ENCODE data around the gene CEBPE.
"Not testable (repeated sequence)": the region's sequence is repeated elsewhere in the genome, so short reads cannot be mapped to it uniquely, and the experiment has no call there.

Gene CEBPE

GRCh38 chr14:23107620-23108019 lies 11.4 kb downstream of the CEBPE start:
- H3K4me1 ChIP-seq (ENCODE audit: insufficient read depth, low read length), result peaks cover 13% of the 10 kb centered on the region; the same call in 1 of the 2 replicates
- not testable (repeated sequence) for H3K9ac ChIP-seq (ENCODE audit: low read depth, low read length); H3K9me3 ChIP-seq (ENCODE audit: insufficient read depth, low read depth, low read length); H3K4me3 ChIP-seq (ENCODE audit: low read length); H3K27ac ChIP-seq (ENCODE audit: low read length); H3K36me3 ChIP-seq (ENCODE audit: insufficient read depth, low read depth, low read length)
- peaks cover 19% of the 10 kb centered on the region for H3K27me3 ChIP-seq (ENCODE audit: insufficient read depth, low read length)

GRCh38 chr14:23106747-23107045 lies 12.4 kb downstream of the CEBPE start:
- no peak overlapping the region for H3K9ac ChIP-seq (ENCODE audit: low read depth, low read length)
- no peaks in the 10 kb centered on the region for H3K36me3 ChIP-seq (ENCODE audit: insufficient read depth, low read depth, low read length)
- H3K4me3 ChIP-seq (ENCODE audit: low read length), result no peak overlapping the region
- peaks cover 13% of the 10 kb centered on the region; the same call in 1 of the 2 replicates for H3K4me1 ChIP-seq (ENCODE audit: insufficient read depth, low read length)
- H3K9me3 ChIP-seq (ENCODE audit: insufficient read depth, low read depth, low read length), result 0 out of 2 replicates have a peak, but pooled peaks cover 5% of the 10 kb centered on the region
- H3K27me3 ChIP-seq (ENCODE audit: insufficient read depth, low read length), result peaks cover 11% of the 10 kb centered on the region
- no peak overlapping the region for H3K27ac ChIP-seq (ENCODE audit: low read length)

GRCh38 chr14:23105348-23105824 lies 13.7 kb downstream of the CEBPE start:
- Histone ChIP-seq H3K4me1 (ENCODE audit: insufficient read depth, low read length) (peaks cover 13% of the 10 kb centered on the region; the same call in 1 of the 2 replicates), H3K36me3 (ENCODE audit: insufficient read depth, low read depth, low read length) (no peaks in the 10 kb centered on the region), H3K27me3 (ENCODE audit: insufficient read depth, low read length) (peaks cover 1% of the 10 kb centered on the region), H3K27ac (ENCODE audit: low read length) (no peak overlapping the region), H3K9ac (ENCODE audit: low read depth, low read length) (peak overlapping the region; percentile 24; the same call in 1 of the 2 replicates), H3K4me3 (ENCODE audit: low read length) (no peak overlapping the region), H3K9me3 (ENCODE audit: insufficient read depth, low read depth, low read length) (0 out of 2 replicates have a peak, but pooled peaks cover 5% of the 10 kb centered on the region)

GRCh38 chr14:23104591-23105347 lies 14.3 kb downstream of the CEBPE start, which contains the start of gene CIROP:
Gene CIROP, minus strand, starts transcription at chr14:23104989. Its CDS starts 69 bp downstream, at chr14:23104920.
- H3K9me3 ChIP-seq (ENCODE audit: insufficient read depth, low read depth, low read length), result 0 out of 2 replicates have a peak, but pooled peaks cover 5% of the 10 kb centered on the region
- H3K9ac ChIP-seq (ENCODE audit: low read depth, low read length), result peak within 1 kb of the TSS; percentile 24; the same call in 1 of the 2 replicates
- H3K36me3 ChIP-seq (ENCODE audit: insufficient read depth, low read depth, low read length), result no peaks in the 10 kb centered on the region
- no peak within 1 kb of the TSS for H3K27ac ChIP-seq (ENCODE audit: low read length)
- H3K4me1 ChIP-seq (ENCODE audit: insufficient read depth, low read length), result peaks cover 13% of the 10 kb centered on the region; the same call in 1 of the 2 replicates
- no peaks in the 10 kb centered on the region; the same call in 1 of the 2 replicates for H3K27me3 ChIP-seq (ENCODE audit: insufficient read depth, low read length)
- no peak within 1 kb of the TSS for H3K4me3 ChIP-seq (ENCODE audit: low read length)

GRCh38 chr14:23104070-23104590 lies 14.9 kb downstream of the CEBPE start:
- Histone ChIP-seq H3K4me1 (ENCODE audit: insufficient read depth, low read length) (peaks cover 13% of the 10 kb centered on the region; the same call in 1 of the 2 replicates), H3K36me3 (ENCODE audit: insufficient read depth, low read depth, low read length) (peaks cover 2% of the 10 kb centered on the region), H3K9ac (ENCODE audit: low read depth, low read length) (no peak overlapping the region), H3K4me3 (ENCODE audit: low read length) (no peak overlapping the region), H3K9me3 (ENCODE audit: insufficient read depth, low read depth, low read length) (0 out of 2 replicates have a peak, but pooled peaks cover 5% of the 10 kb centered on the region), H3K27ac (ENCODE audit: low read length) (no peak overlapping the region), H3K27me3 (ENCODE audit: insufficient read depth, low read length) (no peaks in the 10 kb centered on the region; the same call in 1 of the 2 replicates)

GRCh38 chr14:23103581-23103980 lies 15.5 kb downstream of the CEBPE start:
- Histone ChIP-seq H3K9ac (ENCODE audit: low read depth, low read length) (no peak overlapping the region), H3K9me3 (ENCODE audit: insufficient read depth, low read depth, low read length) (0 out of 2 replicates have a peak, but pooled peaks cover 1% of the 10 kb centered on the region), H3K4me3 (ENCODE audit: low read length) (no peak overlapping the region), H3K36me3 (ENCODE audit: insufficient read depth, low read depth, low read length) (peaks cover 7% of the 10 kb centered on the region), H3K27me3 (ENCODE audit: insufficient read depth, low read length) (no peaks in the 10 kb centered on the region; the same call in 1 of the 2 replicates), H3K27ac (ENCODE audit: low read length) (no peak overlapping the region), H3K4me1 (ENCODE audit: insufficient read depth, low read length) (peaks cover 13% of the 10 kb centered on the region; the same call in 1 of the 2 replicates)

GRCh38 chr14:23102801-23103200 lies 16.3 kb downstream of the CEBPE start:
- no peak overlapping the region for H3K27ac ChIP-seq (ENCODE audit: low read length)
- no peaks in the 10 kb centered on the region for H3K9me3 ChIP-seq (ENCODE audit: insufficient read depth, low read depth, low read length)
- H3K4me1 ChIP-seq (ENCODE audit: insufficient read depth, low read length), result peaks cover 13% of the 10 kb centered on the region; the same call in 1 of the 2 replicates
- no peaks in the 10 kb centered on the region; the same call in 1 of the 2 replicates for H3K27me3 ChIP-seq (ENCODE audit: insufficient read depth, low read length)
- no peak overlapping the region for H3K4me3 ChIP-seq (ENCODE audit: low read length)
- no peak overlapping the region for H3K9ac ChIP-seq (ENCODE audit: low read depth, low read length)
- peaks cover 15% of the 10 kb centered on the region for H3K36me3 ChIP-seq (ENCODE audit: insufficient read depth, low read depth, low read length)

- peaks cover 14% of the 10 kb centered on the region; the same call in 1 of the 2 replicates for H3K4me1 ChIP-seq (ENCODE audit: insufficient read depth, low read length)
- H3K9ac ChIP-seq (ENCODE audit: low read depth, low read length), result no peak overlapping the region
- H3K27me3 ChIP-seq (ENCODE audit: insufficient read depth, low read length), result no peaks in the 10 kb centered on the region; the same call in 1 of the 2 replicates
- H3K36me3 ChIP-seq (ENCODE audit: insufficient read depth, low read depth, low read length), result peaks cover 22% of the 10 kb centered on the region
- H3K9me3 ChIP-seq (ENCODE audit: insufficient read depth, low read depth, low read length), result no peaks in the 10 kb centered on the region
- no peak overlapping the region for H3K27ac ChIP-seq (ENCODE audit: low read length)
- H3K4me3 ChIP-seq (ENCODE audit: low read length), result no peak overlapping the region
These were observed 16.9 kb downstream of the CEBPE start for GRCh38 chr14:23101986-23102625.

- H3K4me3 ChIP-seq (ENCODE audit: low read length), result no peak overlapping the region
These were observed 17.7 kb downstream of the CEBPE start for GRCh38 chr14:23101213-23101970.

GRCh38 chr14:23099212-23099861 lies 19.7 kb downstream of the CEBPE start:
- no peak overlapping the region for H3K27ac ChIP-seq (ENCODE audit: low read length)
- H3K4me1 ChIP-seq (ENCODE audit: insufficient read depth, low read length), result peaks cover 7% of the 10 kb centered on the region; the same call in 1 of the 2 replicates
- H3K36me3 ChIP-seq (ENCODE audit: insufficient read depth, low read depth, low read length), result peaks cover 24% of the 10 kb centered on the region
- H3K4me3 ChIP-seq (ENCODE audit: low read length), result no peak overlapping the region
- H3K27me3 ChIP-seq (ENCODE audit: insufficient read depth, low read length), result no peaks in the 10 kb centered on the region
- H3K9ac ChIP-seq (ENCODE audit: low read depth, low read length), result no peak overlapping the region
- H3K9me3 ChIP-seq (ENCODE audit: insufficient read depth, low read depth, low read length), result no peaks in the 10 kb centered on the region

More at GRCh38 chr14:23101213-23101970, 17.7 kb downstream of the CEBPE start:
- Histone ChIP-seq H3K9ac (ENCODE audit: low read depth, low read length) (no peak overlapping the region), H3K36me3 (ENCODE audit: insufficient read depth, low read depth, low read length) (peaks cover 24% of the 10 kb centered on the region), H3K27me3 (ENCODE audit: insufficient read depth, low read length) (no peaks in the 10 kb centered on the region; the same call in 1 of the 2 replicates), H3K9me3 (ENCODE audit: insufficient read depth, low read depth, low read length) (no peaks in the 10 kb centered on the region), H3K4me1 (ENCODE audit: insufficient read depth, low read length) (peaks cover 15% of the 10 kb centered on the region; the same call in 1 of the 2 replicates), H3K27ac (ENCODE audit: low read length) (no peak overlapping the region)
